IMR-90 (cell line): ENCODE measurements around the gene NUDT6. TPM values are rescaled to one million over a fixed set of nuclear protein-coding genes. Genes with fewer than 3 reads are reported as not detected.

Experiments used
- ATAC-seq: fragments of 200-7000 bp; cut with Tn5 transposase; 2 replicates; pipeline ENCODE4 v1.9.1; 2020; ENCODE audit warnings: low read depth, mild to moderate bottlenecking, moderate library complexity
- BruUV-seq: library from RNA; stranded (reverse); fragments of 400-500 nt; replicated peaks from 2 replicates; lab custom pipeline; 2021; lab: Mats Ljungman, UMichigan
- CTCF ChIA-PET: fragments of 300-600 bp; formaldehyde crosslinking; extraction: SDS; loops from one replicate; lab custom pipeline; 2021; ENCODE audit warnings: antibody characterized with exemption; lab: Yijun Ruan, JAX
- POLR2A ChIA-PET: fragments of 300-600 bp; sonication (Branson Sonifier 250); formaldehyde crosslinking; loops from one replicate; lab custom pipeline; 2022; ENCODE audit warnings: antibody characterized with exemption; ENCODE audit not compliant: unreplicated experiment; lab: Charles Lee
- DNase-seq: peaks from one replicate; pipeline ENCODE4 v3.0.0; 2013
- H2AFZ ChIP-seq: replicated peaks from 2 replicates; pipeline ENCODE3; 2013; ENCODE audit warnings: low read length, mild to moderate bottlenecking; ENCODE audit not compliant: poor library complexity
- H2AK5ac ChIP-seq: 2 replicates; pipeline ENCODE4 v1.6.1; 2013; ENCODE audit warnings: low read depth, low read length, inconsistent platforms
- H2AK9ac ChIP-seq: replicated peaks from 2 replicates; pipeline ENCODE3; 2013; ENCODE audit warnings: mild to moderate bottlenecking, low read depth, low read length, moderate library complexity; ENCODE audit not compliant: poor library complexity
- H2BK120ac ChIP-seq: 2 replicates; pipeline ENCODE4 v1.6.1; 2013; ENCODE audit warnings: low read depth, low read length, inconsistent platforms
- H2BK15ac ChIP-seq: 3 replicates; pipeline ENCODE4 v1.6.1; 2013; ENCODE audit warnings: low read depth, low read length, inconsistent platforms
- H2BK20ac ChIP-seq: 2 replicates; pipeline ENCODE4 v1.6.1; 2013; ENCODE audit warnings: low read depth, mild to moderate bottlenecking, inconsistent platforms, low read length, moderate library complexity
- H2BK5ac ChIP-seq: 2 replicates; pipeline ENCODE4 v1.6.1; 2013; ENCODE audit warnings: mild to moderate bottlenecking, low read depth, low read length, inconsistent platforms; ENCODE audit not compliant: poor library complexity, severe bottlenecking
- H3K14ac ChIP-seq: replicated peaks from 2 replicates; pipeline ENCODE4 v1.6.1; 2013; ENCODE audit warnings: low read depth, low read length, inconsistent platforms
- H3K18ac ChIP-seq: 2 replicates; pipeline ENCODE4 v1.6.1; 2013; ENCODE audit warnings: low read depth, low read length, control low read depth
- H3K23ac ChIP-seq: 2 replicates; pipeline ENCODE4 v1.6.1; 2013; ENCODE audit warnings: low read depth, low read length, inconsistent platforms
- H3K27ac ChIP-seq: 2 replicates; pipeline ENCODE4 v1.5.1; 2013; ENCODE audit warnings: mild to moderate bottlenecking, control low read depth, low read length; ENCODE audit not compliant: insufficient read depth
- H3K27me3 ChIP-seq: 2 replicates; pipeline ENCODE4 v1.6.1; 2013; ENCODE audit warnings: low read length; ENCODE audit not compliant: control insufficient read depth, insufficient read depth
- H3K36me3 ChIP-seq: 2 replicates; pipeline ENCODE4 v1.6.1; 2013; ENCODE audit warnings: low read length, mixed read lengths; ENCODE audit not compliant: control insufficient read depth, insufficient read depth
- H3K4ac ChIP-seq: 2 replicates; pipeline ENCODE4 v1.6.1; 2013; ENCODE audit warnings: low read depth, low read length, inconsistent platforms
- H3K4me1 ChIP-seq: 2 replicates; pipeline ENCODE4 v1.6.1; 2013; ENCODE audit warnings: low read length, mixed read lengths; ENCODE audit not compliant: control insufficient read depth, insufficient read depth
- H3K4me2 ChIP-seq: 2 replicates; pipeline ENCODE4 v1.6.1; 2013; ENCODE audit warnings: low read depth, mild to moderate bottlenecking, control low read depth, low read length, moderate library complexity
- H3K4me3 ChIP-seq: 2 replicates; pipeline ENCODE4 v1.5.1; 2013; ENCODE audit warnings: low read depth, mild to moderate bottlenecking, control low read depth, low read length, moderate library complexity; ENCODE audit not compliant: insufficient read depth
- H3K56ac ChIP-seq: 2 replicates; pipeline ENCODE4 v1.6.1; 2013; ENCODE audit warnings: low read length, inconsistent platforms; ENCODE audit not compliant: insufficient read depth; ENCODE audit errors: extremely low read depth
- H3K79me1 ChIP-seq, 2 experiments: 2 replicates each; pipeline ENCODE4 v1.6.1; 2013; ENCODE audit warnings: low read length in 2 of 2, inconsistent platforms in 1 of 2, low read depth in 1 of 2
- H3K9ac ChIP-seq: 2 replicates; pipeline ENCODE4 v1.6.1; 2013; ENCODE audit warnings: low read depth, low read length, control low read depth
- H3K9me1 ChIP-seq: 2 replicates; pipeline ENCODE4 v1.6.1; 2013; ENCODE audit warnings: low read length, inconsistent platforms; ENCODE audit not compliant: insufficient read depth
- H3K9me3 ChIP-seq: 2 replicates; pipeline ENCODE4 v1.6.1; 2013; ENCODE audit warnings: low read length; ENCODE audit not compliant: control insufficient read depth, insufficient read depth
- H4K20me1 ChIP-seq: 2 replicates; pipeline ENCODE4 v1.6.1; 2013; ENCODE audit warnings: low read length, inconsistent platforms; ENCODE audit not compliant: insufficient read depth
- H4K5ac ChIP-seq: 2 replicates; pipeline ENCODE4 v1.6.1; 2013; ENCODE audit warnings: mild to moderate bottlenecking, low read depth, low read length, control low read depth
- H4K8ac ChIP-seq, 2 experiments: 2 replicates each; pipeline ENCODE4 v1.6.1; 2013; ENCODE audit warnings: low read depth in 2 of 2, low read length in 2 of 2, control low read depth in 1 of 2, inconsistent platforms in 1 of 2
- H4K91ac ChIP-seq: 2 replicates; pipeline ENCODE4 v1.6.1; 2013; ENCODE audit warnings: low read depth, low read length, inconsistent platforms; ENCODE audit not compliant: insufficient read depth
- BHLHE40 ChIP-seq: fragments of 150-350 bp; IDR thresholded peaks from 2 replicates; pipeline ENCODE4 v1.6.1; 2016; ENCODE audit warnings: mild to moderate bottlenecking, low read depth, low read length
- CEBPB ChIP-seq: IDR thresholded peaks from 2 replicates; pipeline ENCODE4 v1.6.1; 2012; ENCODE audit warnings: low read depth, low read length, improper control_type of control experiment
- CHD1 ChIP-seq: IDR thresholded peaks from 2 replicates; pipeline ENCODE4 v1.6.1; 2012; ENCODE audit warnings: low read depth, low read length, improper control_type of control experiment
- CTCF ChIP-seq: conservative IDR thresholded peaks from 2 replicates; pipeline ENCODE4 v1.5.1; 2012; ENCODE audit warnings: mild to moderate bottlenecking, low read depth, low read length, improper control_type of control experiment
- ELK1 ChIP-seq: fragments of 150-350 bp; IDR thresholded peaks from 2 replicates; pipeline ENCODE4 v1.6.1; 2016; ENCODE audit warnings: low read depth, mild to moderate bottlenecking, low read length, moderate library complexity, borderline replicate concordance
- FOS ChIP-seq: fragments of 150-350 bp; IDR thresholded peaks from 2 replicates; pipeline ENCODE4 v1.6.1; 2016; ENCODE audit warnings: low read depth, low read length
- MAFK ChIP-seq: IDR thresholded peaks from 2 replicates; pipeline ENCODE4 v1.6.1; 2012; ENCODE audit warnings: low read depth, low read length, improper control_type of control experiment
- MAZ ChIP-seq: IDR thresholded peaks from 2 replicates; pipeline ENCODE4 v1.6.1; 2012; ENCODE audit warnings: low read depth, mild to moderate bottlenecking, low read length, improper control_type of control experiment, moderate library complexity, borderline replicate concordance
- MXI1 ChIP-seq: IDR thresholded peaks from 2 replicates; pipeline ENCODE4 v1.6.1; 2012; ENCODE audit warnings: low read depth, mild to moderate bottlenecking, low read length, moderate library complexity, borderline replicate concordance
- NFE2L2 ChIP-seq: fragments of 150-350 bp; IDR thresholded peaks from 2 replicates; pipeline ENCODE4 v1.6.1; 2016; ENCODE audit warnings: low read depth, mild to moderate bottlenecking, low read length
- POLR2A ChIP-seq: IDR thresholded peaks from 2 replicates; pipeline ENCODE4 v1.6.1; 2012; ENCODE audit warnings: mild to moderate bottlenecking, low read depth, low read length
- RAD21 ChIP-seq: IDR thresholded peaks from 2 replicates; pipeline ENCODE4 v1.6.1; 2012; ENCODE audit warnings: low read length, improper control_type of control experiment
- RCOR1 ChIP-seq: IDR thresholded peaks from 2 replicates; pipeline ENCODE4 v1.6.1; 2012; ENCODE audit warnings: mild to moderate bottlenecking, low read length, improper control_type of control experiment; ENCODE audit not compliant: insufficient replicate concordance
- RFX5 ChIP-seq: IDR thresholded peaks from 2 replicates; pipeline ENCODE4 v1.8.0; 2012; ENCODE audit warnings: low read depth, mild to moderate bottlenecking, low read length, moderate library complexity
- SMC3 ChIP-seq: fragments of 150-350 bp; IDR thresholded peaks from 2 replicates; pipeline ENCODE4 v1.6.1; 2016; ENCODE audit warnings: low read depth, mild to moderate bottlenecking, antibody characterized with exemption, low read length, moderate library complexity
- USF2 ChIP-seq: fragments of 150-350 bp; IDR thresholded peaks from 2 replicates; pipeline ENCODE4 v1.6.1; 2017; ENCODE audit warnings: mild to moderate bottlenecking, antibody characterized with exemption, low read length, low read depth
- WGBS, 2 experiments: methylation state at CpG; one replicate each; pipeline versions ENCODE4 v1.1.5 to v1.1.7; 2013; ENCODE audit warnings: missing lambda C conversion rate in 2 of 2; ENCODE audit not compliant: insufficient read length in 1 of 2; ENCODE audit errors: extremely low coverage in 2 of 2; 5-methylcytosine and 5-hydroxymethylcytosine counted together
- dilution Hi-C: fragments of 300-500 bp; cut with HindIII; formaldehyde crosslinking; loops from one replicate; pipeline ENCODE4 v1.14.3; 2018; ENCODE audit warnings: low sequenced_read_pairs; ENCODE audit not compliant: unreplicated experiment
- in situ Hi-C: fragments of 300-500 bp; cut with MboI; formaldehyde crosslinking; loops from 3 replicates; pipeline ENCODE4 v1.14.3; 2019; ENCODE audit warnings: low sequenced_read_pairs, inconsistent platforms, mixed read lengths
- intact Hi-C: fragments of 100-400 bp; cut with micrococcal nuclease; formaldehyde crosslinking; loops from 2 replicates; pipeline ENCODE4 v1.10.0; 2022
- polyA plus RNA-seq, 3 experiments: library from polyadenylated mRNA; depleted of rRNA; stranded (reverse); fragments of >200 nt; gene quantifications; 2 replicates each; pipeline ENCODE4 v1.2.3, GENCODE V29; 2012; ENCODE audit warnings: low replicate concordance in 1 of 3
- total RNA-seq: library from RNA; depleted of rRNA; stranded (reverse); fragments of >200 nt; gene quantifications from 2 replicates; pipeline ENCODE4 v1.2.3, GENCODE V29; 2012

Gene NUDT6
- total and polyA plus RNA-seq, 2 of the 4 experiments (the other 2 are of a cell fraction) = 2.7 to 4.8 TPM

GRCh38 chr4:122953924-122954323, 31.5 kb upstream of the NUDT6 start:
- no CpG with 5 or more reads among the region's 3 CpGs for WGBS, 2 experiments
- intact Hi-C loops = no loop called here
- Histone ChIP-seq H2AK5ac (no peak overlapping the region), H2BK20ac (no peak overlapping the region), H3K23ac (no peak overlapping the region), H3K4me3 (no peak overlapping the region), H2BK120ac (no peak overlapping the region), H4K20me1 (no peaks in the 10 kb centered on the region), H3K4me2 (no peak overlapping the region), H2AK9ac (no peak overlapping the region), H4K5ac (no peak overlapping the region), H3K9ac (no peak overlapping the region), H2BK5ac (no peak overlapping the region), H3K79me1 (peaks cover 0 to 9% of the 10 kb centered on the region in 2 experiments; a peak in 3 of 4 replicates), H3K18ac (no peak overlapping the region), H3K9me3 (no peaks in the 10 kb centered on the region), H3K4me1 (no peaks in the 10 kb centered on the region), H3K56ac (no peak overlapping the region), H4K8ac (no peak overlapping the region), H3K36me3 (peaks cover 25% of the 10 kb centered on the region), H3K27ac (no peak overlapping the region), H3K14ac (no peak overlapping the region), H2BK15ac (no peak overlapping the region), H3K27me3 (no peaks in the 10 kb centered on the region), H3K4ac (no peak overlapping the region), H3K9me1 (peaks cover 9% of the 10 kb centered on the region; the same call in 1 of the 2 replicates), H2AFZ (no peak overlapping the region), H4K91ac (no peak overlapping the region)
- CTCF ChIA-PET = no interaction called here
- POLR2A ChIA-PET = no interaction called here
- DNase-seq (no peak), ATAC-seq (no peak)
- in situ Hi-C loops = no loop called here
- dilution Hi-C loops = no loop called here
- BruUV-seq = no TSS peak
- no peak for TF ChIP-seq CHD1
- no peak for TF ChIP-seq RFX5
- no peak for TF ChIP-seq NFE2L2
- TF ChIP-seq RAD21 = no peak
- TF ChIP-seq BHLHE40 = no peak
- TF ChIP-seq MXI1 = no peak
- TF ChIP-seq CEBPB = no peak
- TF ChIP-seq FOS = no peak
- no peak for TF ChIP-seq RCOR1
- no peak for TF ChIP-seq CTCF
- no peak for TF ChIP-seq MAZ
- no peak for TF ChIP-seq POLR2A
- TF ChIP-seq USF2 = no peak
- TF ChIP-seq MAFK = no peak
- no peak for TF ChIP-seq ELK1
- TF ChIP-seq SMC3 = no peak
